WERI-Rb-1 (cell line): ENCODE measurements around the gene PFKL.
A peak's percentile ranks its signal among the peaks of the same experiment; 100 is the strongest.

Experiments used
- DNase-seq: peaks from one replicate; pipeline ENCODE4 v3.0.0-alpha.2; 2020
- H3K27ac ChIP-seq: fragments of 250-450 bp; sonication (Bioruptor Pico); 2 replicates; pipeline ENCODE4 v1.5.1; 2020; ENCODE audit warnings: mild to moderate bottlenecking, moderate library complexity
- H3K27me3 ChIP-seq: fragments of 250-450 bp; sonication (Bioruptor Pico); 2 replicates; pipeline ENCODE4 v1.5.1; 2021; ENCODE audit warnings: mild to moderate bottlenecking, low read depth, moderate library complexity; ENCODE audit not compliant: insufficient read depth, severe bottlenecking
- H3K36me3 ChIP-seq: fragments of 250-450 bp; sonication (Bioruptor Pico); 2 replicates; pipeline ENCODE4 v1.5.1; 2020; ENCODE audit warnings: mild to moderate bottlenecking, moderate library complexity
- H3K4me3 ChIP-seq: 2 replicates; pipeline ENCODE4 v1.5.1; 2011; ENCODE audit warnings: low read depth, mild to moderate bottlenecking, control low read depth, low read length
- H3K9me3 ChIP-seq: fragments of 250-450 bp; sonication (Bioruptor Pico); 2 replicates; pipeline ENCODE4 v1.5.1; 2021; ENCODE audit warnings: mild to moderate bottlenecking, moderate library complexity; ENCODE audit not compliant: severe bottlenecking
- CTCF ChIP-seq: IDR thresholded peaks from 2 replicates; pipeline ENCODE4 v1.5.1; 2011; ENCODE audit warnings: low read depth, mild to moderate bottlenecking, control low read depth, inconsistent platforms, low read length

The PFKL gene

GRCh38 chr21:44370027-44370735, 70.3 kb downstream of the PFKL start:
- Histone ChIP-seq H3K36me3 (no peaks in the 10 kb centered on the region), H3K4me3 (peak overlapping the region; percentile 55), H3K27me3 (peaks cover 8% of the 10 kb centered on the region), H3K27ac (no peak overlapping the region), H3K9me3 (no peaks in the 10 kb centered on the region)
- peak; percentile 73 for DNase-seq
- no peak for TF ChIP-seq CTCF

GRCh38 chr21:44370786-44371410, 71.0 kb downstream of the PFKL start:
- H3K4me3 ChIP-seq, result no peak overlapping the region
- peaks cover 8% of the 10 kb centered on the region for H3K27me3 ChIP-seq
- H3K9me3 ChIP-seq, result no peaks in the 10 kb centered on the region
- no peak for DNase-seq
- no peaks in the 10 kb centered on the region for H3K36me3 ChIP-seq
- no peak overlapping the region for H3K27ac ChIP-seq
- TF ChIP-seq CTCF, result no peak

GRCh38 chr21:44371596-44371995, 71.7 kb downstream of the PFKL start:
- H3K9me3 ChIP-seq, result no peaks in the 10 kb centered on the region
- H3K36me3 ChIP-seq, result no peaks in the 10 kb centered on the region

GRCh38 chr21:44372616-44373015, 72.8 kb downstream of the PFKL start:
- no peaks in the 10 kb centered on the region for H3K36me3 ChIP-seq
- H3K27ac ChIP-seq, result no peak overlapping the region
- DNase-seq, result peak; percentile 4
- no peaks in the 10 kb centered on the region for H3K9me3 ChIP-seq
- H3K27me3 ChIP-seq, result peaks cover 8% of the 10 kb centered on the region
- no peak overlapping the region for H3K4me3 ChIP-seq
- no peak for TF ChIP-seq CTCF

More at GRCh38 chr21:44371596-44371995, 71.7 kb downstream of the PFKL start:
- TF ChIP-seq CTCF, result no peak
- Histone ChIP-seq H3K4me3 (no peak overlapping the region), H3K27ac (no peak overlapping the region), H3K27me3 (peaks cover 8% of the 10 kb centered on the region)
- no peak for DNase-seq

- H3K27me3 ChIP-seq, result peaks cover 3% of the 10 kb centered on the region
- H3K36me3 ChIP-seq, result no peaks in the 10 kb centered on the region
- no peaks in the 10 kb centered on the region for H3K9me3 ChIP-seq
- H3K27ac ChIP-seq, result no peak overlapping the region
- no peak for TF ChIP-seq CTCF
- H3K4me3 ChIP-seq, result no peak overlapping the region
- no peak for DNase-seq
Observed at GRCh38 chr21:44374601-44375280, 74.9 kb downstream of the PFKL start.
